ENCODE measurements around the gene LYPD8. TPM values are rescaled to one million over a fixed set of nuclear protein-coding genes. Genes with fewer than 3 reads are reported as not detected.

Gene LYPD8
- total RNA-seq, 4 donors from 2014 or later, result 21.9 to 719 (median 565) TPM

- no peak for TF ChIP-seq CTCF (IDR thresholded peaks at IDR 0.05)
- no peak for TF ChIP-seq POLR2A (IDR thresholded peaks at IDR 0.05)
- no peak for TF ChIP-seq POLR2AphosphoS5 (IDR thresholded peaks at IDR 0.05)
- no peak for TF ChIP-seq EP300 (IDR thresholded peaks at IDR 0.05; ENCODE audit: low read depth)
- H3K27ac ChIP-seq, result peak overlapping the region; percentile 44 to 70 (median 56)
- in situ Hi-C loops (cut with MboI; ENCODE audit: low pct_ligation_motif_present in 1 of 4, low pct_unique_long_range_greater_than_20kb in 1 of 4, low sequenced_read_pairs in 3 of 4) (no loop called here), intact Hi-C loops (cut with DNase I; ENCODE audit: low total_unique reads) (no loop called here)
- DNase-seq, result no peak
- H3K4me3 ChIP-seq, result no peak overlapping the region
- WGBS, 2 donors (ENCODE audit: low coverage in 1 of 2), result 92% methylated on average over 9 of the region's 9 CpGs; no CpG with 5 or more reads in 1 of the 2 donors
- H3K4me1 ChIP-seq, result peaks cover 3 to 24% (median 13%) of the 10 kb centered on the region in 4 donors
- no peaks in the 10 kb centered on the region for H3K9me3 ChIP-seq
- no peaks in the 10 kb centered on the region for H3K36me3 ChIP-seq
- H3K27me3 ChIP-seq, result no peaks in the 10 kb centered on the region
These were observed 2.8 kb upstream of the LYPD8 start for GRCh38 chr1:248758352-248758751.

- H3K4me3 ChIP-seq, result no peak overlapping the region
- H3K36me3 ChIP-seq, result no peaks in the 10 kb centered on the region
- H3K27me3 ChIP-seq, result no peaks in the 10 kb centered on the region
- intact Hi-C loops (cut with DNase I; ENCODE audit: low total_unique reads) (no loop called here), in situ Hi-C loops (cut with MboI; ENCODE audit: low pct_ligation_motif_present in 1 of 4, low pct_unique_long_range_greater_than_20kb in 1 of 4, low sequenced_read_pairs in 3 of 4) (no loop called here)
- peak; percentile 47 for DNase-seq
- no peaks in the 10 kb centered on the region for H3K9me3 ChIP-seq
- peaks cover 3 to 24% (median 13%) of the 10 kb centered on the region in 4 donors for H3K4me1 ChIP-seq
- peak overlapping the region; percentile 44 to 70 (median 56) for H3K27ac ChIP-seq
- no peak for TF ChIP-seq EP300 (IDR thresholded peaks at IDR 0.05; ENCODE audit: low read depth)
- peak in 1 of 3 donors; percentile 26 for TF ChIP-seq POLR2AphosphoS5 (IDR thresholded peaks at IDR 0.05)
- WGBS, 2 donors (ENCODE audit: low coverage in 1 of 2), result 37 to 60% methylated on average over 3 to 5 of the region's 5 CpGs
These were observed 2.2 kb upstream of the LYPD8 start for GRCh38 chr1:248757784-248758195.

GRCh38 chr1:248756636-248757035 is 1.1 kb upstream of the LYPD8 start:
- Histone ChIP-seq H3K27ac (peak overlapping the region in 3 of 4 donors; percentile 44 to 70 (median 48)), H3K36me3 (no peaks in the 10 kb centered on the region), H3K9me3 (no peaks in the 10 kb centered on the region), H3K4me1 (peaks cover 3 to 24% (median 13%) of the 10 kb centered on the region in 4 donors), H3K4me3 (no peak overlapping the region), H3K27me3 (no peaks in the 10 kb centered on the region)
- no peak for DNase-seq
- intact Hi-C loops (cut with DNase I; ENCODE audit: low total_unique reads), result no loop called here
- 80 to 100% methylated on average over 2 to 5 of the region's 5 CpGs for WGBS, 2 donors (ENCODE audit: low coverage in 1 of 2)
- in situ Hi-C loops (cut with MboI; ENCODE audit: low pct_ligation_motif_present in 1 of 4, low pct_unique_long_range_greater_than_20kb in 1 of 4, low sequenced_read_pairs in 3 of 4), result no loop called here
- TF ChIP-seq EP300 (IDR thresholded peaks at IDR 0.05; ENCODE audit: low read depth) (no peak), POLR2A (IDR thresholded peaks at IDR 0.05) (no peak), POLR2AphosphoS5 (IDR thresholded peaks at IDR 0.05) (no peak), CTCF (IDR thresholded peaks at IDR 0.05) (no peak)

GRCh38 chr1:248756151-248756550 is 592 bp upstream of the LYPD8 start:
- Histone ChIP-seq H3K4me1 (peaks cover 3 to 24% (median 13%) of the 10 kb centered on the region in 4 donors), H3K4me3 (no peak overlapping the region), H3K9me3 (no peaks in the 10 kb centered on the region), H3K36me3 (no peaks in the 10 kb centered on the region), H3K27ac (peak overlapping the region; percentile 54 to 68 (median 64)), H3K27me3 (no peaks in the 10 kb centered on the region)
- in situ Hi-C loops (cut with MboI; ENCODE audit: low pct_ligation_motif_present in 1 of 4, low pct_unique_long_range_greater_than_20kb in 1 of 4, low sequenced_read_pairs in 3 of 4) (no loop called here), intact Hi-C loops (cut with DNase I; ENCODE audit: low total_unique reads) (no loop called here)
- TF ChIP-seq POLR2AphosphoS5 (IDR thresholded peaks at IDR 0.05) (no peak), POLR2A (IDR thresholded peaks at IDR 0.05) (no peak), CTCF (IDR thresholded peaks at IDR 0.05) (no peak), EP300 (IDR thresholded peaks at IDR 0.05; ENCODE audit: low read depth) (no peak)
- no peak for DNase-seq
- WGBS, 2 donors (ENCODE audit: low coverage in 1 of 2), result 93% methylated on average over 4 of the region's 4 CpGs; no CpG with 5 or more reads in 1 of the 2 donors

All from transverse colon (tissue), 4 donors.